Endodermal cell (in vitro differentiated cells): ENCODE measurements around the gene MEGF11. TPM values are rescaled to one million over a fixed set of nuclear protein-coding genes. Genes with fewer than 3 reads are reported as not detected.
"Not testable (repeated sequence)": the region's sequence is repeated elsewhere in the genome, so short reads cannot be mapped to it uniquely, and the experiment has no call there.

Experiments used
- DNase-seq: peaks from one replicate; pipeline ENCODE4 v3.0.0-alpha.2; 2017
- H3K27ac ChIP-seq: 2 replicates; pipeline ENCODE4 v1.5.1; 2013; ENCODE audit warnings: mild to moderate bottlenecking, low read depth, low read length, moderate library complexity
- H3K27me3 ChIP-seq: 2 replicates; pipeline ENCODE4 v1.6.1; 2013; ENCODE audit warnings: mild to moderate bottlenecking, low read length, moderate library complexity; ENCODE audit not compliant: insufficient read depth, control insufficient read depth, poor library complexity, severe bottlenecking
- H3K36me3 ChIP-seq: 2 replicates; pipeline ENCODE4 v1.7.0; 2013; ENCODE audit warnings: mild to moderate bottlenecking, low read length, moderate library complexity; ENCODE audit not compliant: control insufficient read depth, insufficient read depth
- H3K4me1 ChIP-seq: one replicate; pipeline ENCODE4 v1.7.0; 2013; ENCODE audit warnings: low read length; ENCODE audit not compliant: control insufficient read depth, insufficient read depth
- H3K4me3 ChIP-seq: 2 replicates; pipeline ENCODE4 v1.5.1; 2013; ENCODE audit warnings: mild to moderate bottlenecking, low read length, moderate library complexity
- H3K9ac ChIP-seq: 2 replicates; pipeline ENCODE4 v1.6.1; 2013; ENCODE audit warnings: mild to moderate bottlenecking, low read length, moderate library complexity; ENCODE audit not compliant: poor library complexity, severe bottlenecking; ENCODE audit errors: extremely low read depth
- H3K9me3 ChIP-seq: 2 replicates; pipeline ENCODE4 v1.6.1; 2013; ENCODE audit warnings: mild to moderate bottlenecking, low read length, moderate library complexity; ENCODE audit not compliant: control insufficient read depth
- H3K27ac Mint-ChIP-seq: 2 replicates; pipeline ENCODE4 v1.8.0; 2020; ENCODE audit warnings: mixed read lengths
- H3K27me3 Mint-ChIP-seq: 2 replicates; pipeline ENCODE4 v1.8.0; 2021; ENCODE audit warnings: mild to moderate bottlenecking, mixed read lengths; ENCODE audit not compliant: insufficient read depth
- H3K36me3 Mint-ChIP-seq: 2 replicates; pipeline ENCODE4 v1.8.0; 2020; ENCODE audit warnings: low read depth, mixed read lengths
- H3K4me1 Mint-ChIP-seq: 2 replicates; pipeline ENCODE4 v1.8.0; 2020; ENCODE audit warnings: mixed read lengths
- H3K4me3 Mint-ChIP-seq: 2 replicates; pipeline ENCODE4 v1.8.0; 2020; ENCODE audit warnings: mild to moderate bottlenecking, moderate library complexity, mixed read lengths
- H3K9me3 Mint-ChIP-seq: 2 replicates; pipeline ENCODE4 v1.8.0; 2020; ENCODE audit warnings: mild to moderate bottlenecking, mixed read lengths
- CTCF ChIP-seq: fragments of 200-600 bp; sonication (generic); conservative IDR thresholded peaks from 2 replicates; pipeline ENCODE4 v1.5.0; 2021; ENCODE audit warnings: antibody characterized with exemption, mild to moderate bottlenecking
- WGBS, 2 experiments: methylation state at CpG; one replicate each; pipeline versions ENCODE4 v1.1.5 to v1.1.7; 2013; ENCODE audit warnings: missing lambda C conversion rate in 2 of 2, mixed read lengths in 1 of 2; ENCODE audit not compliant: insufficient coverage in 1 of 2, insufficient read length in 1 of 2; 5-methylcytosine and 5-hydroxymethylcytosine counted together
- total RNA-seq, 2 donors: library from RNA; stranded (reverse); fragmentation: NEBNext Ultra II Directional in 1 of 2; extraction: Animal tissue kit (Norgen Biotek cat#: 25700) in 1 of 2; gene quantifications; 2 replicates in 1 of 2; 3 replicates in 1 of 2; pipeline ENCODE4 v1.2.1, GENCODE V29; 2021

The MEGF11 gene
- total RNA-seq, 2 donors from 2014 or later, result 0.73 to 1.2 TPM

DNA sequence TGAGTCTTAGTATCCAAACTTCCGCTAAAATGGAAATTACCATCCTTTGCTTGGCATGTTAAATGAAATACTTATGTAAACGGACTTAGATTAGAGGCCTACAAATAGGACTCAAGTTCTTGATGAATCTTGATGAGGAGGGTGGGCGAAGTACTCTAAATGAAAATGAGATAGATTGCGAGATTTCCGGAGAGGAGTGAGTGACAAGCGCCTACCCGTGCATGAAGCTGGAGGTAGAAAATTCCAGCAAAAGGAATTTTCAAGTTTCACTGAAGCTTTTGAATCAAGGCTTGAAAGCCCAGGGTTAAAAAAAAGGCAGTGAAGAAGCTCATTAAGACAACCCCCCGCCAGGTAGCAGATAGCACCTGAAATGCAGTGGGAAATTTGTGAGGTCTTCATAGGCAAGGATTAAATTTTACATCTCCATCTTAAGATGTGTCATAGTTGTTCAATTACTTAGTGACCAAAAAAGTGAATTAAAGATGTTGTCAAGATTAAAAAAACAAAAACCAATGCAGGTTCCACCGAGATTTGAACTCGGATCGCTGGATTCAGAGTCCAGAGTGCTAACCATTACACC lies 384.9 kb downstream of the MEGF11 start:
- Mint-ChIP-seq H3K4me1 (peaks cover 7% of the 10 kb centered on the region), H3K9me3 (no peaks in the 10 kb centered on the region), H3K27me3 (no peaks in the 10 kb centered on the region), H3K36me3 (no peaks in the 10 kb centered on the region), H3K4me3 (peak overlapping the region; percentile 100), H3K27ac (peak overlapping the region; percentile 99)
- 64 to 65% methylated on average over 10 to 11 of the region's 11 CpGs for WGBS, 2 experiments
- no peak for DNase-seq
- TF ChIP-seq CTCF, result no peak
- no peaks in the 10 kb centered on the region for H3K4me1 ChIP-seq
- H3K9me3 ChIP-seq, result no peaks in the 10 kb centered on the region
- no peak overlapping the region for H3K9ac ChIP-seq
- H3K36me3 ChIP-seq, result no peaks in the 10 kb centered on the region
- H3K27ac ChIP-seq, result no peak overlapping the region
- H3K27me3 ChIP-seq, result no peaks in the 10 kb centered on the region
- H3K4me3 ChIP-seq, result peak overlapping the region; percentile 97

GRCh38 chr15:65867933-65868332 lies 385.6 kb downstream of the MEGF11 start:
- not testable (repeated sequence) for H3K36me3 Mint-ChIP-seq, H3K36me3 ChIP-seq, H3K9ac ChIP-seq, H3K4me3 Mint-ChIP-seq, H3K4me3 ChIP-seq, H3K27me3 ChIP-seq, H3K9me3 ChIP-seq, H3K27ac Mint-ChIP-seq, H3K9me3 Mint-ChIP-seq, H3K27me3 Mint-ChIP-seq, H3K4me1 Mint-ChIP-seq, H3K4me1 ChIP-seq, H3K27ac ChIP-seq, DNase-seq
- 90 to 98% methylated on average over 5 to 6 of the region's 6 CpGs for WGBS, 2 experiments

DNA sequence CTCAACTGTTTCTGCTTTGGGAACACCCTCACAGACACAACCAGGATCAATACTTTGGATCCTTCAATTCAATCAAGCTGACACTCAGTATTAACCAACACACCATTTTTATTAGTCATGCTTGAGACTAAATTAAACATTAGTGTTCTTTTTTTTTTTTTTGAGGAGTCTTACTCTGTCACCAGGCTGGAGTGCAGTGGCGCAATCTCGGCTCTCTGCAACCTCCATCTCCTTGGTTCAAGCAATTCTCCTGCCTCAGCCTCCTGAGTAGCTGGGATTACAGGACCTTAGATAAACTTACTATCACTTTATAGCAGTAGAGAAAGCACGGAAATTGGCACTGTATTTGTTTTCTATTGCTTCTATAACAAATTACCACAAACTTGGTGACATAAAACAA lies 386.3 kb downstream of the MEGF11 start:
- no peak overlapping the region for H3K9ac ChIP-seq
- no peaks in the 10 kb centered on the region for H3K36me3 ChIP-seq
- no peaks in the 10 kb centered on the region for H3K4me1 ChIP-seq
- H3K9me3 ChIP-seq, result no peaks in the 10 kb centered on the region
- WGBS, 2 experiments, result 91 to 94% methylated on average over 3 of the region's 3 CpGs
- no peak overlapping the region for H3K4me3 ChIP-seq
- TF ChIP-seq CTCF, result no peak
- no peak for DNase-seq
- no peaks in the 10 kb centered on the region for H3K9me3 Mint-ChIP-seq
- H3K4me3 Mint-ChIP-seq, result no peak overlapping the region
- peaks cover 10% of the 10 kb centered on the region for H3K4me1 Mint-ChIP-seq
- H3K27me3 Mint-ChIP-seq, result no peaks in the 10 kb centered on the region
- H3K36me3 Mint-ChIP-seq, result no peaks in the 10 kb centered on the region
- H3K27ac Mint-ChIP-seq, result no peak overlapping the region
- H3K27ac ChIP-seq, result no peak overlapping the region
- H3K27me3 ChIP-seq, result no peaks in the 10 kb centered on the region

DNA sequence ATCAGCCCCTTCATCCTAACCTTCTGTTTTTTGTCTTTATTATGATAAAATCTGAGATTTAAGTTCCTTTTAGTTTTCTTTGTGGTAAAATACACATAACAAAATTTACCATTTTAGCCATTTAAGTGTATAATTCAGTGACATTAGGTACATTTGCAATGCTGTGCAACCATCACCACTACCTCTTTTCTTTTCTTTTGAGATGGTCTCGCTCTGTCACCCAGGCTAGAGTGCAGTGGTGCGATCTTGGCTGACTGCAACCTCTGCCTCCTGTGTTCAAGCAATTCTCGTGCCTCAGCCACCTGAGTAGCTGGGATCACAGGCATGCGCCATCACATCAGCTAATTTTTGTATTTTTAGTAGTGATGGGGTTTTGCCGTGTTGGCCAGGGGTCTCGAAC lies 390.4 kb downstream of the MEGF11 start:
- Mint-ChIP-seq H3K27ac (no peak overlapping the region), H3K4me1 (peaks cover 19% of the 10 kb centered on the region), H3K9me3 (no peaks in the 10 kb centered on the region), H3K36me3 (no peaks in the 10 kb centered on the region), H3K27me3 (no peaks in the 10 kb centered on the region), H3K4me3 (no peak overlapping the region)
- Histone ChIP-seq H3K27me3 (no peaks in the 10 kb centered on the region), H3K4me1 (no peaks in the 10 kb centered on the region), H3K4me3 (no peak overlapping the region), H3K9me3 (no peaks in the 10 kb centered on the region), H3K36me3 (no peaks in the 10 kb centered on the region), H3K9ac (no peak overlapping the region), H3K27ac (no peak overlapping the region)
- 98 to 100% methylated on average over 4 to 6 of the region's 6 CpGs for WGBS, 2 experiments
- TF ChIP-seq CTCF, result no peak
- DNase-seq, result no peak
